Activated gamma-delta T cell treated with anti-CD3 and anti-CD28 coated beads, Interleukin-2, amount 50 U/mL, for 16 hours (primary cell): ENCODE data around the gene FAM227B.
"Not testable (repeated sequence)": the region's sequence is repeated elsewhere in the genome, so short reads cannot be mapped to it uniquely, and the experiment has no call there.

Experiments
- DNase-seq: peaks from one replicate; pipeline ENCODE4 v3.0.0-alpha.2; 2020; ENCODE audit warnings: low read depth

FAM227B gene

DNA sequence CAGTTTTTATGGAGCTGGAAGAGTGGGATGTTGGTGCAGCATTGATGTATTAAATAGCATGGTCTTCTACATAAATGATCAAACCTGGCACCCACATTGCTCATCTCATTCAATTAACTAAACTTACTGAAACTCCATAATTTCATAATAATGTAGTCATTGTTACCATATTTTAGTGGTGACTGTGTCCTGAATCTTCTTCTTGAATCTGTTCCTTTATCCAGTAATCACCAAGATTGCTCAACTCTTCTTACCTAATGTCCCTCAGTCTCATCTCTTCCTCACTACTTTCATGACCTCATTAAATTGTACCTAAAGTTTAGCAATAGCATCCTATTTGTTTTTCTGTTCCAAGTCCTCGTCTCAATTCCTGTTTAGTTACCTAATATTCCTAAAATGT, 127.8 kb downstream of the FAM227B start:
- DNase-seq = no peak

GRCh38 chr15:49492151-49492550, 128.5 kb downstream of the FAM227B start:
- DNase-seq = no peak

GRCh38 chr15:49490966-49491365, 129.7 kb downstream of the FAM227B start:
- no peak for DNase-seq

DNA sequence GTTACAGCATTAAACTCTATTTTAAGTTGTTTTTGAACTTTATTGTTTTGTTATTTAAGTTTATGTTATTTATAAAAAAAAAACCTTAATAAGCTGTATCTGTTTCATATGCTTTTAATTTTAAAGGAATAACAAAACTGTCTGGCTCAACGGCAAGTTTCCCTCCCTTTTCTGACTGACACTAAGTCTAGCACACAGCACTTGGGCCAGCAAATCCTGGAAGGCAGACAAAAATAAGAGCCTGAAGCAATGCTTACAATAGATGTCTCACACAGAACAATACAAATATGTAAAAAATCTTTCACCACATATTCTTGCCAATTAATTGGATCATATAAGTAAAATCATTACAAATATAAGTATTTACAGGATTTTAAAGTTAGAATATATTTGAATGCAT, 135.2 kb downstream of the FAM227B start:
- not testable (repeated sequence) for DNase-seq

GRCh38 chr15:49478982-49479381, 141.6 kb downstream of the FAM227B start:
- DNase-seq = not testable (repeated sequence)

- not testable (repeated sequence) for DNase-seq
These were observed 142.6 kb downstream of the FAM227B start for GRCh38 chr15:49478021-49478420.

DNA sequence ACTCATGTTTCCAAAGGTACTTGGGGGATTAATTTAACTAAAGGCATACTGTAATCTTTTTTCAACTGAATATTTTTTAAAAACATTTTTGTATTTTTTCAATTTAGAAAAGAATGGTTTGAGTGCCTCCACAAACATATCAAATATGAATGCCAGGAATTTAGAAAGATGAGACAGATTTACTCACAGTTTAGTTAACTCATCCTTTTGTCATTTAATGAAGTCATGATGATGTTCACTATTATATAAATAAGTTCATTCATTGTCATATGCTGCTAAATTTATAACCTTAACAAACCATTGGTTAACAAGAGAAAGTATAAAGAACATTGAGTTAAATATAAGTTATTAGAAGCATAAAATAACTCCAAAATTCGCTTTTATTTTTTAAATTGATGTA, 147.6 kb downstream of the FAM227B start:
- DNase-seq = no peak

GRCh38 chr15:49472338-49472737, 148.3 kb downstream of the FAM227B start:
- no peak for DNase-seq

GRCh38 chr15:49471733-49472132, 148.9 kb downstream of the FAM227B start:
- DNase-seq = no peak

GRCh38 chr15:49471248-49471647, 149.4 kb downstream of the FAM227B start:
- not testable (repeated sequence) for DNase-seq

DNA sequence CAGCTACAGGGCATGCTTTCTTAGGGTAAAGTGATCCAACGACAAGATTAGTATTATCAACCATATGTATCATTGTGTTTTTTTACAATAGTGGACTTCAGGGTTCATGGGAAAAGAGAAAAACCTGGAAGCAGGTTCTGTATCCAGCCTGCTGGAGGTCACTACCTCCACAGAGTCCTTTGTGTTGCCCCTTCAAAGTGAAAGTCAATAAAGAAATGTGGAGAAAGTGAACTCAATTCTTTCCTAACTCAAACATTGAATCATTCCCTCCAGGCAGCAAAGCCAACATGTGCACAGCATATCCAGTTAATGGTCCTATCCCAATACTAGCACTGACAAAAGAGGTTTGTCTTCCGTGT, 152.2 kb downstream of the FAM227B start:
- DNase-seq = no peak

DNA sequence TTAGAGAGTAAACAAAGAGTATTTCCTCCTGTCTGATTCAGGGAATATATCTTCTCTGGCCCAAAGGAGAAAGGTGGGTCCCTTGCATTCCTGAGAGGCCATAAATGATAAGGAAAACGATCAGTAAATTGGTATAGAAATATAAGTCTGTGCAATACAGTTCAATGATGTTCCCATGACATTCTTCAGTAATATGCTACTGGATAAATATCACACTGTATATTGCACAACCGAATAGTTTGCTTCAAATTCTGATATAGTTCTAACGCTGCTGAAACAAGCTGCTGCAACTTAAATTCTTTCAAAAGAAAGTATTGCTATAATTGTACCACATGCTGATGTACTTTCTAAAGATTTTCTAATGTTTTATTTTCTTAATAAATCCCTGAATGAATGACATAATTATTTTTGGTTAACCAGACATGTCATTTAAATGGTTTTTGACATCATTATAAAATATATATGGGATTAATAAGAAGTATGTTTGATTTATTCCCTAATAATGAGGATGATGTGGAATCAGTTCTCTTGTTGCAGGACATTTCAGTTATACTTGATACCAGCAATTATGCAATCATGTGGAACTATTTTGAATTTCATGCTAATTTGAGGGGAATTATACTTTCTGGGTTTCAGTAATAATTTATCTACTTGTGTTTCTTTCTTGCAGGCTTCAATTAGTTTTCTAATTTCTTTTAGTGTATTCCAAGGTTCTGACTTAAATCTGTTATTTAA, 152.7 kb downstream of the FAM227B start:
- DNase-seq = no peak

- DNase-seq = no peak
These were observed 154.5 kb downstream of the FAM227B start for GRCh38 chr15:49466119-49466518.

DNA sequence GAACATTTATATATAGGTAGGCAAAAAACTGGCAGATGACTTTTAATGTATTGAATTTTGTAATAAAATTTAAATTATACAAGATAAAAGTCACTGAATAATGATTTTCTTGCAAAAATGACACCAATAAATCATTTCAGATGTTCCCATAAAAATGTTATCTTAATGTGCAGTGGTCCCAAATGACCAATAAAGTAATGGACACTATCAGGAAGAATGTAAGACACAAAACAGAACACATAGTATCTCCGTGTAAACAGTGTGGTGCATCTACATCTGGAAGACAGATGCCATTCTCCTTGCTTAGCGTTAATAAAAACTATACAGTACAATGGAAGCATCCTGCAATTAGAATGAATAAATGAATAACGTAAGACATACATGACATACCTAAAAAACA, 156.1 kb downstream of the FAM227B start:
- no peak for DNase-seq

- DNase-seq = no peak
These were observed 158.3 kb downstream of the FAM227B start for GRCh38 chr15:49462232-49462844.

- DNase-seq = no peak
These were observed 160.1 kb downstream of the FAM227B start for GRCh38 chr15:49460411-49460941.

GRCh38 chr15:49458145-49458544, 162.5 kb downstream of the FAM227B start:
- no peak for DNase-seq

GRCh38 chr15:49456166-49456565, 164.5 kb downstream of the FAM227B start:
- no peak for DNase-seq

- no peak for DNase-seq
These were observed 168.0 kb downstream of the FAM227B start for GRCh38 chr15:49452595-49452994.

DNA sequence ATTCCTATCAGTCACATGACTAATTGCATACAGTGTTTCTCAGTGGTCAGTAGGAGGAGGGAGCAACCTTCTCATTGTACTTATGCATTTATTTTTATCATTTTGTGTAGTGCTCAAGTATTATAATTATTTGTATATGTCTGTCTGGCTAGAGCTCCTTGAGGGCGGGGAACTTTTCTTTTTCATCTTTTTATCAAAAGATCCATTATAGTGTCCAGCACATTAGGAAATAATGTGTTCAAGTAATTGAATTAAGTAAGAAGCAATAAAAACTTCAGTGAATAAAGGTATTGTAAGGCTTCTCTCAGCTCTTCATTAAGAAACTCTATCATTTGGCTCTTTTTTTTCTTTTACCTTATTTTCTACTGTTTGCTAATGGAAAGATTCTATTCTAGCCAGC, 178.8 kb downstream of the FAM227B start:
- no peak for DNase-seq

GRCh38 chr15:49441356-49441755, 179.3 kb downstream of the FAM227B start:
- DNase-seq = no peak

DNA sequence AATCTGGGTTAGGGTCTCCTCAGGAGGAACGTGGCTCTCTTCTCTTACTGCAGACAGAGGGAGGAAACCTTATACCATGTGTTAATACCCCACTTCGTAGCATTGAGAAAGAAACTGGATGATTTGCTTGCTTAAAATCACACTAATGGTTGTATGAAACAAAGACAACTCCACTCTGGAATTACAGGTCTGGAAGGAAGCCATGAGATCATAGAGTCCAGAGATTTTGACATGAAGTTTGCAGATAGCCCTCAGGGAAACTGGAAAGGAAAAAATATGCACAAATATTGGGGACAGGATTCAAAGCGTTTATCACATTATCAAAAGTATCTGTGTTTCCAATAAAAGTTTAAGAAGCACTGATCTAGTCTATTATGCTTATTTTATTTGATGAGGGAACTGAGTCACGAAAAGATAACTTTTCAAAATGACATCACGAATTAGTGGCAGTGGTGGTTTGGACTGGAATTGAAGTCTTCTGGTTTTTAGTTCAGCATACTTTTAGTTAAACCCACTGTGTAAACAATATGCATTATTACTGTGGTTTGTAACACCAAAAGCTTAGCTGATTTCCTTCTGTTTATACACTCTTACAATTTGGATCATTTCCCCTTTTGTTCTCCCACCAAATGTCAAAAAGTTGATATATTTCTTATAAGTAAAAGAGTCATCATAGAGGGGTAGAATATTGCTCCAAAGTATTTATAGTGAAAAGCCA, 180.8 kb downstream of the FAM227B start:
- no peak for DNase-seq
